Gastroesophageal sphincter (tissue), 4 donors: ENCODE measurements around the gene PREP. TPM values are rescaled to one million over a fixed set of nuclear protein-coding genes. Genes with fewer than 3 reads are reported as not detected.

Experiments used
- ATAC-seq: fragments of 150-250 bp; one replicate; pipeline ENCODE4 v1.9.1; 2016; ENCODE audit warnings: mild to moderate bottlenecking, moderate library complexity
- H3K27ac ChIP-seq, 4 donors: fragments of 200-600 bp; sonication (generic) in 3 of 4; 1 replicate in 3 of 4; 2 replicates in 1 of 4; pipeline ENCODE4 v1.5.1; 2016 to 2019
- H3K27me3 ChIP-seq: fragments of 200-600 bp; sonication (generic); one replicate; pipeline ENCODE4 v1.5.1; 2019
- H3K36me3 ChIP-seq, 2 donors: fragments of 200-600 bp; sonication (generic); one replicate each; pipeline ENCODE4 v1.5.1; 2019; ENCODE audit warnings: control low read depth in 1 of 2
- H3K4me1 ChIP-seq, 3 donors: fragments of 200-600 bp; sonication (generic); 1 replicate in 2 of 3; 2 replicates in 1 of 3; pipeline ENCODE4 v1.5.1; 2016 to 2019; ENCODE audit warnings: control low read depth in 2 of 3
- H3K4me3 ChIP-seq, 2 donors: fragments of 200-600 bp; sonication (generic); one replicate each; pipeline ENCODE4 v1.5.1; 2019; ENCODE audit warnings: mild to moderate bottlenecking in 1 of 2, moderate library complexity in 1 of 2
- H3K9me3 ChIP-seq, 3 donors: fragments of 200-600 bp; sonication (generic); one replicate each; pipeline ENCODE4 v1.5.1; 2017 to 2019; ENCODE audit warnings: control low read depth in 2 of 3
- EP300 ChIP-seq: sonication (generic); formaldehyde crosslinking; IDR thresholded peaks from one replicate; pipeline ENCODE4 v1.6.1; 2017; ENCODE audit warnings: antibody characterized with exemption, mild to moderate bottlenecking
- POLR2A ChIP-seq, 2 donors: fragments of 450-650 bp; IDR thresholded peaks; one replicate each; pipeline ENCODE4 v1.6.1; 2017; ENCODE audit warnings: antibody characterized with exemption in 2 of 2, mild to moderate bottlenecking in 2 of 2, moderate library complexity in 1 of 2
- POLR2AphosphoS5 ChIP-seq: sonication (generic); formaldehyde crosslinking; IDR thresholded peaks from one replicate; pipeline ENCODE4 v1.6.1; 2017; ENCODE audit warnings: antibody characterized with exemption
- WGBS, 2 donors: methylation state at CpG; one replicate each; pipeline ENCODE4 v1.1.5; 2018; ENCODE audit warnings: low coverage in 1 of 2; 5-methylcytosine and 5-hydroxymethylcytosine counted together
- total RNA-seq, 4 donors: library from RNA; depleted of rRNA; stranded (reverse); fragments of >200 nt; gene quantifications; one replicate each; pipeline ENCODE4 v1.1.0, GENCODE V29; 2016
- TF ChIP-seq, protein P1 (sequence below), 4 experiments: fragments of 200-600 bp in 2 of 4; fragments of 450-650 bp in 2 of 4; sonication (generic) in 1 of 4; IDR thresholded peaks; one replicate each; pipeline ENCODE4 v1.5.1; 2017 to 2019; ENCODE audit warnings: antibody characterized with exemption in 4 of 4, mild to moderate bottlenecking in 2 of 4, moderate library complexity in 2 of 4

The PREP gene
- total RNA-seq, 4 donors from 2014 or later, result 13.9 to 19.8 (median 17.4) TPM

DNA sequence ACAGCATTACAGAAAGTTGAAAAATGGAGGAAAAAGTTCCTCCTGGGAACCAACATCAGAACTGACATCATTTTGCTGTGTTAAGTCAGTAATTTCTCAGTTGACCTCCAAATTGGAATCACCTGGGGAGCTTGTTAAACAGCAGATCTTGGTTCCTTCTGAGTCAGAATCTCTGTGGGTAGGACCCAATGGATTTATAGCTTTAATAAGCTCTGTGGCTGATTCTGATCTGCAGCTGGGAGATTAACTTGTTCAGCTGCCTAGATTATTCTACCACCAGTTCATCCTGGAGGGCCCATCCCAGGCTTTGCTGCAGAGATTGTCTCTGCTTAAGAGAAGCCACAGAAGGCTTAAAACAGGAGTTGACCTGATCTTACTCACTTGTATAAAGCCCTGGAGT is 132.4 kb downstream of the PREP start:
- no peak for ATAC-seq
- no peaks in the 10 kb centered on the region for H3K4me1 ChIP-seq
- H3K27ac ChIP-seq, result no peak overlapping the region
- no peaks in the 10 kb centered on the region for H3K9me3 ChIP-seq
- TF ChIP-seq EP300 (no peak), POLR2A (IDR thresholded peaks at IDR 0.05) (no peak), POLR2AphosphoS5 (no peak)
- TF ChIP-seq, protein P1, sequence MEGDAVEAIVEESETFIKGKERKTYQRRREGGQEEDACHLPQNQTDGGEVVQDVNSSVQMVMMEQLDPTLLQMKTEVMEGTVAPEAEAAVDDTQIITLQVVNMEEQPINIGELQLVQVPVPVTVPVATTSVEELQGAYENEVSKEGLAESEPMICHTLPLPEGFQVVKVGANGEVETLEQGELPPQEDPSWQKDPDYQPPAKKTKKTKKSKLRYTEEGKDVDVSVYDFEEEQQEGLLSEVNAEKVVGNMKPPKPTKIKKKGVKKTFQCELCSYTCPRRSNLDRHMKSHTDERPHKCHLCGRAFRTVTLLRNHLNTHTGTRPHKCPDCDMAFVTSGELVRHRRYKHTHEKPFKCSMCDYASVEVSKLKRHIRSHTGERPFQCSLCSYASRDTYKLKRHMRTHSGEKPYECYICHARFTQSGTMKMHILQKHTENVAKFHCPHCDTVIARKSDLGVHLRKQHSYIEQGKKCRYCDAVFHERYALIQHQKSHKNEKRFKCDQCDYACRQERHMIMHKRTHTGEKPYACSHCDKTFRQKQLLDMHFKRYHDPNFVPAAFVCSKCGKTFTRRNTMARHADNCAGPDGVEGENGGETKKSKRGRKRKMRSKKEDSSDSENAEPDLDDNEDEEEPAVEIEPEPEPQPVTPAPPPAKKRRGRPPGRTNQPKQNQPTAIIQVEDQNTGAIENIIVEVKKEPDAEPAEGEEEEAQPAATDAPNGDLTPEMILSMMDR (IDR thresholded peaks at IDR 0.05), result no peak
- H3K4me3 ChIP-seq, result no peak overlapping the region
- peaks cover 0 to 6% of the 10 kb centered on the region in 2 donors for H3K36me3 ChIP-seq
- no peaks in the 10 kb centered on the region for H3K27me3 ChIP-seq

DNA sequence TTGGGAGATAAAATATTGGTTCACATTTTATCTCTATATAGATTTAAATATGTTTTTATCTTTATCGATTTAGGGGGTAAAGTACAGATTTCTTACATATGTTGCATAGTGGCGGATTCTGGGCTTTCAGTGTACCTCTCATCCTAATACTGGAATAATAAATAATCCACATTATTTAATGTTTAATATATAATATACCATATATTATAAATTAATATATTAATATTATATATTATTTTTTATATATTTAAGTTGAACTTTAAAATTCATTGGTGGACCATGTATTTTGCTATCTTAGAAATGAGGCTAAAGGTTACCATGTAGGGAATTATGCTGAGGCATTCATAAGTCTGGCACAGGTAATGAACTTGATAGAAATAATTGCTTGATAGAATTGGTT is 133.5 kb downstream of the PREP start:
- no peak overlapping the region for H3K27ac ChIP-seq
- H3K9me3 ChIP-seq, result no peaks in the 10 kb centered on the region
- TF ChIP-seq, protein P1 (IDR thresholded peaks at IDR 0.05), result no peak
- TF ChIP-seq POLR2A (IDR thresholded peaks at IDR 0.05), result no peak
- no peak for TF ChIP-seq EP300
- no peak for TF ChIP-seq POLR2AphosphoS5
- 96 to 100% methylated on average over 2 of the region's 2 CpGs for WGBS, 2 donors
- no peaks in the 10 kb centered on the region for H3K36me3 ChIP-seq
- H3K27me3 ChIP-seq, result no peaks in the 10 kb centered on the region
- no peak overlapping the region for H3K4me3 ChIP-seq
- no peaks in the 10 kb centered on the region for H3K4me1 ChIP-seq
- no peak for ATAC-seq

DNA sequence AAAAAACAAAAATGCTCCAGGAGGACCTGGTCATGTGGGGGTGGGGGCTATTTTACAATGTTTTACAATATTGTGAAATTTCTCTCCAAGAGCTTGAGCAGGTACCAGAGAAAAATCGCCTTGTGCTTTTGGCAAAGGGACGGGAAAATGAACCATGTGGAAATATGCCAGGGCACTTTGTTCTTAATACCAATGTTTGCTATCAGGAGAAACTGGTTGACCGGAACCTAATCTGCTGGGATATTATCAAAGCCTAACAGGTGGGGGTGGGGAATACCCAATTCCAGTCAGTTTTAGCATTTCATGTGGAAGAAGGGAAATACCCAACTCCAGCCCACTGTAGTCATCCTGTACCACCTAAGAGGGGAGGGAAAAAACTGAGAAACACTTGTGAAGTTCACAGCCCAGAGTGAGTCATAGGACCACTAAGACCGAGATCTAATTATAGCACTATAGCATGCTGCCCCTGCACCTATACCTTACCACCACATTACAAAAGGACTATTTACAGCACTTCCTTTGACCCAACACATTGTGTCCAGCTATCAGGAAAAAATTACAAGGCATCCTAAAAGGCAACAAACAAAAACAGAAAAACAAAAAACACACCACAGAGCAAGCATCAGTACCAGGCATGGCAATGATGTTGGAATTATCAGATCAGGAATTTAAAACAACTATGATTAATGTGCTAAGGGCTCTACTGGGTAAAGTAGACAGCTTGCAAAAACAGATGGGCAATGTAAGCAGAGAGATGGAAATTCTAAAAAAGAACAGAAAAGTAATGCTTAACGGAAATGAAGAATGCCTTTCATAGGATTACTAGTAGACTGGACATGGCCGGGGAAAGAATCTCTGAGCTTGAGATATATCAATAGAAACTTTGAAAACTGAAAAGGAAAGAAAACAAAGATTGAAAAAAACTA is 138.9 kb downstream of the PREP start:
- WGBS, 2 donors, result 60 to 62% methylated on average over 3 to 5 of the region's 6 CpGs
- no peaks in the 10 kb centered on the region for H3K27me3 ChIP-seq
- H3K4me1 ChIP-seq, result no peaks in the 10 kb centered on the region
- H3K9me3 ChIP-seq, result no peaks in the 10 kb centered on the region
- no peak overlapping the region for H3K4me3 ChIP-seq
- no peak overlapping the region for H3K27ac ChIP-seq
- TF ChIP-seq, protein P1 (IDR thresholded peaks at IDR 0.05), result no peak
- TF ChIP-seq POLR2A (IDR thresholded peaks at IDR 0.05) (no peak), EP300 (no peak), POLR2AphosphoS5 (no peak)
- H3K36me3 ChIP-seq, result no peaks in the 10 kb centered on the region
- ATAC-seq, result no peak

DNA sequence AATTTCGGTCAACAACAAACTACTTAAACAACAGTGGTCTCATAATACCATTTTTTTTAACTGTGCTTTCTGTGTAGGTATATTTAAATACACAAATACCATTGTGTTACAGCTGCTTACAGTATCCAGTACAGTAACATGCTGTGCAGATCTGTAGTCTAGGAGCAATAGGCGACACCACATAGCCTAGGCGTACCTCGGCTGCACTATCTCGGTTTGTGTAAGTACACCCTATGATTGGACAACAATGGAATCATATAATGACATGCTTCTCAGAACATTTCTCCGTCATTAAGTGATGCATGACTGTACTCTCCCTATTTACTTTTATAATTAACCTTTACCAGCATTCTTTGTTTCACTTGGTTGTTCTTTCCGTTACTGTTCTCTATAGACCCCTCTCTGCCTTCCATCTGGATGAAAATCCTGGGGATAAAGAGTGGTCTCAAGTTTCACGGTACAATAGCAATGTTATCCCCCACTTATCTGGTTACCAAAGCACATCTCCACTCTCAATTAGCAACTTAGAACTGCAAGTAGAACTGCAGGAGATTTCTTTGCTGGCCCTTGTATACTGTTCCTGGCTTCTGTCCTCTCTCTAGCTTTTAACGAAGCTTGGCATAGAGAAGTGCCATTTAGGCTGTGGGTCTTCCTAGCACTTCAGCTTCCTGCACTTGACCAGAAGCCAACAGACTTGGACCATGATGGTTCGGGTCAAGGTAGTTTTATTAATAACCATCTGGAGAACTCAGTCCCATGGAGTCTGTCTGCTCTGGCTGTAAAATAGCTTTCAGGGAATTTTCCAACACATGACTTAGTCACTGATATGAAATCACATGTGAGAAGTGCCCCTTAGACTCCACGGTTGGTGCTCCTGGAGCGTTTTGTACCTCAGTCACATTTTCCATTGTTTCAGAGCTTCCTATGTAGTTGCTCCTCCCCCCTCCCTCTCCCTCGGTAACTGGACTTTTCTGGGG is 142.7 kb downstream of the PREP start:
- no peak for TF ChIP-seq EP300
- TF ChIP-seq, protein P1 (IDR thresholded peaks at IDR 0.05), result no peak
- TF ChIP-seq POLR2A (IDR thresholded peaks at IDR 0.05), result no peak
- no peak for TF ChIP-seq POLR2AphosphoS5
- 62 to 83% methylated on average over 12 to 13 of the region's 13 CpGs for WGBS, 2 donors
- no peak overlapping the region for H3K4me3 ChIP-seq
- no peaks in the 10 kb centered on the region for H3K27me3 ChIP-seq
- ATAC-seq, result no peak
- no peak overlapping the region for H3K27ac ChIP-seq
- no peaks in the 10 kb centered on the region for H3K4me1 ChIP-seq
- no peaks in the 10 kb centered on the region for H3K36me3 ChIP-seq
- H3K9me3 ChIP-seq, result no peaks in the 10 kb centered on the region
